ENCODE data around the gene FAM135A.
"Not testable (repeated sequence)": the region's sequence is repeated elsewhere in the genome, so short reads cannot be mapped to it uniquely, and the experiment has no call there.

The FAM135A gene

GRCh38 chr6:70609181-70609580 is 195.9 kb downstream of the FAM135A start:
- H3K27ac Mint-ChIP-seq; H3K9me3 Mint-ChIP-seq; H3K27me3 Mint-ChIP-seq; H3K4me3 Mint-ChIP-seq; H3K4me1 Mint-ChIP-seq; H3K36me3 Mint-ChIP-seq; DNase-seq (ENCODE audit: low spot score in 2 of 2); ATAC-seq (ENCODE audit: low read depth): not testable (repeated sequence)
